GM23338 (cell line): Measurements from ENCODE around the gene DOCK11.

Experiments used
- CREB1 ChIP-seq: fragments of 250-450 bp; sonication (Bioruptor Pico); IDR thresholded peaks from 2 replicates; pipeline ENCODE4 v1.5.0; 2020; ENCODE audit warnings: low read depth, mild to moderate bottlenecking, moderate library complexity
- CTCF ChIP-seq, 2 experiments: fragments of 200-600 bp in 1 of 2; sonication (generic) in 1 of 2; conservative IDR thresholded peaks; 2 replicates each; pipeline versions ENCODE4 v1.5.1 to v1.6.1; 2016 to 2017; ENCODE audit warnings: antibody characterized with exemption in 2 of 2, low read depth in 2 of 2, mild to moderate bottlenecking in 2 of 2, moderate library complexity in 1 of 2
- ETS1 ChIP-seq: IDR thresholded peaks from 2 replicates; pipeline ENCODE4 v1.6.1; 2016; ENCODE audit warnings: antibody characterized with exemption
- EZH2 ChIP-seq: fragments of 200-600 bp; sonication (generic); IDR thresholded peaks from one replicate; pipeline ENCODE4 v1.8.0; 2017; ENCODE audit warnings: antibody characterized with exemption, mild to moderate bottlenecking, low read depth; ENCODE audit not compliant: unreplicated experiment
- EZH2phosphoT487 ChIP-seq: fragments of 200-600 bp; sonication (generic); IDR thresholded peaks from one replicate; pipeline ENCODE4 v1.8.1; 2018; ENCODE audit warnings: antibody characterized with exemption; ENCODE audit not compliant: unreplicated experiment
- JUNB ChIP-seq: IDR thresholded peaks from one replicate; pipeline ENCODE4 v1.6.1; 2016; ENCODE audit warnings: antibody characterized with exemption; ENCODE audit not compliant: unreplicated experiment
- POLR2AphosphoS5 ChIP-seq: IDR thresholded peaks from 2 replicates; pipeline ENCODE4 v1.6.1; 2016; ENCODE audit warnings: antibody characterized with exemption, low read depth
- REST ChIP-seq: IDR thresholded peaks from one replicate; pipeline ENCODE4 v1.6.1; 2018; ENCODE audit warnings: antibody characterized with exemption; ENCODE audit not compliant: unreplicated experiment
- STAT1 ChIP-seq: IDR thresholded peaks from one replicate; pipeline ENCODE4 v1.6.1; 2016; ENCODE audit warnings: antibody characterized with exemption; ENCODE audit not compliant: unreplicated experiment

GRCh38 chrX:118540342-118540741, 44.7 kb downstream of the DOCK11 start:
- TF ChIP-seq CTCF (conservative IDR thresholded peaks at IDR 0.05; ENCODE audit: low read depth in 2 of 2) (no peak), EZH2phosphoT487 (no peak), EZH2 (no peak), STAT1 (no peak), POLR2AphosphoS5 (no peak), REST (no peak), ETS1 (no peak), JUNB (no peak), CREB1 (CRISPR knock-in tag) (no peak)
